Measurements from ENCODE around the gene TM4SF18. TPM values are rescaled to one million over a fixed set of nuclear protein-coding genes. Genes with fewer than 3 reads are reported as not detected.
"Not testable (repeated sequence)": the region's sequence is repeated elsewhere in the genome, so short reads cannot be mapped to it uniquely, and the experiment has no call there.

Gene TM4SF18, protein sequence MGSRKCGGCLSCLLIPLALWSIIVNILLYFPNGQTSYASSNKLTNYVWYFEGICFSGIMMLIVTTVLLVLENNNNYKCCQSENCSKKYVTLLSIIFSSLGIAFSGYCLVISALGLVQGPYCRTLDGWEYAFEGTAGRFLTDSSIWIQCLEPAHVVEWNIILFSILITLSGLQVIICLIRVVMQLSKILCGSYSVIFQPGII
- total RNA-seq = 11.6 TPM
- long read RNA-seq, transcript TM4SF18-201 (6 exons, 3,852 nt) = major isoform, 6 of 9 reads
- long read RNA-seq, partial matches to known transcripts = 0 of 9 reads
- long read RNA-seq, other reads (novel, unspliced or antisense) = 2 of 9 reads

DNA sequence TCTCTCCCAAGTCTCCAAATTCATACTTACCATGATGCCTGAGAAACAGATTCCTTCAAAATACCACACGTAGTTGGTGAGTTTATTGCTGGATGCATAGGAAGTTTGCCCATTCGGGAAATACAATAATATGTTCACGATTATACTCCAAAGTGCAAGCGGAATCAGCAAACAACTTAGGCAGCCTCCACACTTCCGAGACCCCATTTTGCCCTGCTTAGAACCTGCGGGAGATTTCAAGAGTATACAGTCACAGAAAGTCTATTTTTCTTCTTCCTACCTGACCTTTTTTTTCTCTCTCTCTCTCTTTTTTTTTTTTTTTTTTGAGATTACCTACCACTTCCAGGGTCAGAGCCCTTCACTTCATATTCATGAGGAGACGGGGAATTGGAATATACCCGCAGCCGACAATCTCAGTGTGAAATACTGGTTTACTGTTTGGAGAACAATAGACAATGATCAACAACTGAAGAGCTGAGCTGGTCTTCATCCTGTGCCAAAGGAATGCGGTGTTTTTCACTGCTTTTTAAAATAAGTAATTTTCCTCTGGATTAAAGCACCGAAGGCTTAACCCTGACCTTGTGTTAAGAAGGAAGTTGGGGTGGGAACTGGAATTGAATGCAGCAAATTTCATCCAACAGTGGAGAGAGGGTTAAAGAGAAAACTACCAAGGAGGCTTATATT lies at the start of gene TM4SF18:
Gene TM4SF18, minus strand, starts transcription at position 461 of the 684 bp plus-strand sequence. Its CDS starts 254 bp downstream, at position 207.
- DNase-seq (no peak), ATAC-seq (no peak)
- intact Hi-C loops (cut with micrococcal nuclease) = no loop called here

DNA sequence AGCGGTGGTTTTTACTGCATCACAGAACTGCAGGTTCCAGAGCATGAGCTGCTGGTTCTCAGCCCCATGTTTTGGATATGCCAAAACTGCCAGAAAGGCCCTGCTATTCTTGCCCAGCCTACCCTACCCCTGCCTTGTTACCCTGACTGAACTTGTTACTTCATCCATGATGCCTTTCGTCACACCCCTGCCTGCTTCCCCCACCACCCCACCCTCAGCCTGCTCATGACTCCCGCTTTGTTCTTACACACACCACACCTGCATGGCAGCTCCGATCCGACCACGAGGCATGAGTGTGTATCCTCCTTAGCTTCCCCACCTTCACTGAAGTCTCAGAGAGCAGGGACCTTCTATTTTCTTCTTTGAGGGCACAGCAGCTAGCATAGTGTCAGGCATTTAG lies 49.1 kb upstream of the TM4SF18 start:
- DNase-seq (no peak), ATAC-seq (no peak)
- intact Hi-C loops (cut with micrococcal nuclease) = no loop called here

- intact Hi-C loops (cut with micrococcal nuclease) = no loop called here
- ATAC-seq (no peak), DNase-seq (no peak)
Observed at GRCh38 chr3:149382101-149382467, 48.6 kb upstream of the TM4SF18 start.

DNA sequence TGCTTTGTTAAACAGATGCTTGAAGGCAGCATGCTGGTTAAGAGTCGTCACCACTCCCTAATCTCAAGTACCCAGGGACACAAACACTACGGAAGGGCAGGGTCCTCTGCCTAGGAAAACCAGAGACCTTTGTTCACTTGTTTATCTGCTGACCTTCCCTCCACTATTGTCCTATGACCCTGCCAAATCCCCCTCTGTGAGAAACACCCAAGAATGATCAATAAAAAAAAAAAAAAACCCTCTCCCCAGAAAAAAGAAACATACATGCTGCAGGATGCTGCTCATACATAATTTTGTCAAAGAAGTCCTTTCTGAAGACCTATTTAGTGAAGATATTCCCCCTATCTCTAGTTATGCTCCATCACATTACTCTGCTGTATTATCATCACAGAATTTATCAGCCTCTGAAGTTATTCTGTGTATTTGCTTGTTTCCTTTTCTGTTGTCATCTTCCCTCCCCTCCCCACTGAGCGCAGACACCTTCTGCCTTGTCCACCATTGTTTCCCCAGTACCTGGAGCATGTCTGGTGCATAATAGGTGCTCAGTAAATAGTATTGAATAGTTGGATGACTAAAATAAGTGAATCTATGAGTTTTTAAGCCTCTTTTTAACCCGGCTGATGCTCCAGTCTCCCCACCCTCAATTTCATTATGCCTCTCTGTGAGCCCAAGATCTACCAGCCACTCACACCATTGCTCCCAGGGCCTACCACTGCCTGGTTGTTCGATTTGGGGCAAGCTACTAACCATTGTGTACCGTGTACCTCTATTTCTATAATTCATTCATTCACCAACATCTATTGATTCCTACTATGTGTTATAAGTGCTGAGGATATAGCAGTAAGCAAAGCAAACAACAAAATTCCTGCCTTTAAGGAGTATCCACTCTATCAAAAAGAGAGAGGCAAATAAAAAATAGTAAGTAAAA lies 48.0 kb upstream of the TM4SF18 start:
- no peak for DNase-seq
- ATAC-seq = no peak
- intact Hi-C loops (cut with micrococcal nuclease) = no loop called here

DNA sequence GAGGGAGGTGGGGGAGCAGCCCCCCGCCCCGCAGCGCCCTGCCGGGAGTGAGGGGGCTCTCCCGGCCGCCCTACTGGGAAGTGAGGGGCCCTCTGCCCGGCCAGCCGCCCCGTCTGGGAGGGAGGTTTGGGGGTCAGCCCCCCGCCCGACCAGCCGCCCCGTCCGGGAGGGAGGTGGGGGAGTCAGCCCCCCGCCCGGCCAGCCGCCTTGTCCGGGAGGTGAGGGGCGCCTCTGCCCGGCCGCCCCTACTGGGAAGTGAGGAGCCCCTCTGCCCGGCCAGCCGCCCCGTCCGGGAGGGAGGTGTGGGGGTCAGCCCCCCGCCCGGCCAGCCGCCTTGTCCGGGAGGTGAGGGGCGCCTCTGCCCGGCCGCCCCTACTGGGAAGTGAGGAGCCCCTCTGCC lies 46.8 kb upstream of the TM4SF18 start:
- DNase-seq; ATAC-seq; intact Hi-C loops (cut with micrococcal nuclease): not testable (repeated sequence)

DNA sequence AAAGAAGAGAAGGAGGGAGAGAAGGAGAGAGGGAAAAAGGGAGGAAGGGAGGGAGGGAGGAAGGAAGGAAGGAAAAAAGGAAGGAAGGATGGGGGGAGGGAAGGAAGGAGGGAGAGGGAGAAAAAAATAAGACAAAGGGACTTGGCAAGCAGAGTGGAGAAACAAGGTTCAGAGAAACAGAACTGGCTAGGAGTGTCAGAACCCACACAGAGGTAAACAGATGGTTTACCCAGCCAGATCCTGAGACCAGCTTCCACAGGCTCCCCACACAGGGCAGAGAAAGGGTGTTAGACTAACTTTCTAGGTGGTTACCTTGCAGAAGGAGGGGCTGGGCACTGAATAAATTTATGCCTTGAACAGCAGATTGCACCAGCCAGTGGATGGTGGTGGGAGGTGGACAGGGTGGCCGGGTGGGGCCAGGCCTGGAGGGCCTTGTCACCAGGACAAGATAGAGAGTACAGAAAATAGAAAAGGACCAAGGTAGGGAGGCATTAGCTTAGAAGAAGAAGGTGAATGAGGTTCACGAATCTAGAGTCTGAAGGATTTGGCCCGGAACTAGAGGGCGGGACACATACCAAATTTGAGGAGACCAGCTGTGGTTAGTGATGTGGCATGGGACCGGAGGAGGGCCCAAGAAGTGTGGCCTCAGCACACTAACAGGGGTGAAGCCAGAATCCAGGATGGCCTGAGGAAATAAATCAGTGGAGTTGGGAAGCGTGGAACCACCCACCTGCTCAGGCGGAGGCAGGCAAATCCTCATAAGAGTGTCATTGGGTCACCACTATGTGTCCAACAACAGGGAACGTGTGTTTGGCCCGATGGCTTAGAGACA lies 45.3 kb upstream of the TM4SF18 start:
- intact Hi-C loops (cut with micrococcal nuclease) = no loop called here
- ATAC-seq (no peak), DNase-seq (no peak)

- intact Hi-C loops (cut with micrococcal nuclease) = no loop called here
- ATAC-seq (peak; percentile 93), DNase-seq (peak; percentile 58)
Observed at GRCh38 chr3:149377408-149378364, 44.2 kb upstream of the TM4SF18 start, which contains the start of gene TM4SF1. Gene TM4SF1, minus strand, starts transcription at chr3:149377649. Its CDS starts 102 bp downstream, at chr3:149377547.

GRCh38 chr3:149376718-149377407 lies 43.4 kb upstream of the TM4SF18 start:
- ATAC-seq (peak; percentile 64), DNase-seq (no peak)
- intact Hi-C loops (cut with micrococcal nuclease) = no loop called here

DNA sequence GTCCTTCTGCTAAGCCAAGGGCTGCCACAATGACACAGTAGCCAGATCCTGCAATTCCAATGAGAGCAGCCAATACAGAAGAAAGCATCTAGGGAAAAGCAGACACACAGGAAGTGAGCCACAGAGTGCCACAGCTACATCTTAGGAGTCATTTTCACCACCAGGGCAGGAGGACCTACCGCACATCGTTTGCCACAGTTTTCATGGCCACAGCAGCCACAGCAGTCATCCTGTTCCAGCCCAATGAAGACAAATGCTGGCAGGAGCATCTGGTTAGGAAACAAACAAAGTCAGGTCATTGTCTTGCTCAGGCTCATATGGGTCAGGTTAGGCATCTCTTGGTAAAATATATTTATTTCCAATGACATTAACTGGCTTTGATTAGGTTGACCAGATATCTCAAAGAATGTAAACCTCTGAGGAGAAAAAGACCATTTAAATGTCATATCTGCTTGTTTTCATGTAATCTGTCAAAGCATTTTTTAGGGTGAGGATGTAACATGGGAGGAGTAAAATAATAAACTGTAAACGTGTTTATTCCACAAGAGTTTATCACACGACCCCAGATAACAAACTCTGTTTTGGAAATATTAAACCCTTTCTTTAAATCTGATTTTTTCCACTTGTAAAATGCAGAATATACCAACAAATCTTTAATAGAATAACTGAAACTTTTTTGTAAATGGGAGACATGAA lies 42.2 kb upstream of the TM4SF18 start:
- ATAC-seq (no peak), DNase-seq (no peak)
- intact Hi-C loops (cut with micrococcal nuclease) = no loop called here

DNA sequence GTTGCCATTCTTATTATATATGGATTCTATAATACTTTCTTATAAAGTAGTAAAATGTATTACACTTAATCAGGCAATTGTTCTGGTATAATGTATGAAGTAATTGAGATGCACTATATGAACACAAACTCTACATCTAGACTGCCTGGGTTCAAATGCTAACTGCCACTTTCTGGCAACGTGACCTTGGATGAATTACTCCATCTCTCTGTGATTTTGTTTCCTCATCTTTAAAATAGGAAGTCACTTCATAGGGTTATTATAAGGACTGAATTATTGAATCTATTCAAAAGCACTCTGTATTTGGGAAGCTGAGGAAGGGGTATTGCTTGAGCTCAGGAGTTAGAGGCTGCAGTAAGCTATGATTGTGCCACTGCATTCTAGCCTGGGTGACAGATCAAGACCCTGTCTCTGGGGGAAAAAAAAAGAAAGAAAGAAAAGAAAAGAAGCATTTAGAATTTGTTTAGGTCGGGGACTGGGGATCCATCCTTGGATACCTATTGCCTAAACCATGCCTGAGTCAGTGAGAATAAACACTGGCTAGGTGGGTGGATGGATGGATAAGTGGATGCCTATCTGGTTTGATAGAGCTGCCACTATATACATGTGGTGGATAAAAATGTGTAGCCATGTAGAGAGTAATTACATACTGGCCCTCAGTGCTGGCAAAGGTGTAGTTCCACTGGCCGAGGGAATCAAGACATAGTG lies 41.5 kb upstream of the TM4SF18 start:
- intact Hi-C loops (cut with micrococcal nuclease) = no loop called here
- no peak for DNase-seq

DNA sequence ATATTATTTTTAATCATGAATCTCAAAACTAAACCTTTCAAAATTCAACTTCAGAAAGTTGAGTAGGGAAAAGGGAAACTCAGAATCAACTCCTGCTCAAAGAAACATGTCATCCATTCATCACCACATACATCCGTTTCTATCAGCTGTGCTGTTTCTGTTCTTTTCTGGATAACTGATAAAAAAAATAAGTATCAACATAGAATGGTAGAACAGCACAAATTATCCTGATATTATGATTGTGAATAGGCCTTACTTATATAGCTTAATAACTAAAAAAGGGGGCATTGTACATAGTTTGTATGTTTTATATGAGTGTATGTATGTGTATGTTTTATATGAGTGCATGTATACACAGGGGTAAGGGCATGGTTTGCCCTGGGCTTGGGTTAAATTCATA lies 41.0 kb upstream of the TM4SF18 start:
- intact Hi-C loops (cut with micrococcal nuclease) = no loop called here
- no peak for ATAC-seq

More for the DNA sequence above, 41.5 kb upstream of the TM4SF18 start:
- no peak for ATAC-seq

GRCh38 chr3:149373235-149374125 lies 40.0 kb upstream of the TM4SF18 start:
- DNase-seq (no peak), ATAC-seq (no peak)
- intact Hi-C loops (cut with micrococcal nuclease) = no loop called here

More for the DNA sequence above, 41.0 kb upstream of the TM4SF18 start:
- no peak for DNase-seq

DNA sequence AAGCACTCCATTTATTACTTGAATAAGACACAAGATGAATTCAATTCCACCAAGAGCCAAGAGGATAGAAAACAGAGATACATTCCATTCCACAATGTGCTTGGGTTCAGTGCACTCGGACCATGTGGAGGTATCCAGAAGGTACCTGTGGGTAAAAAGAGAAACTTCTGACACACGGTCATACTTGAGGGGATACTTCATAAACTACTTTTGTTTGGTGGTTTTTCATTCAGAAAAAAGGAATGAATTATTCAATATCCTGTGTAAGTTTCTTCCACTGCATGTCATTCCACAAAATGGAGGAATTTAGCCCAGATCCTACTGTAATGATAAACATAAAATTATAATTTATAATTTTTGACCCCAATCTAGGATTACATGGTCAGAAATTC lies 38.3 kb upstream of the TM4SF18 start:
- DNase-seq (no peak), ATAC-seq (no peak)
- intact Hi-C loops (cut with micrococcal nuclease) = no loop called here

DNA sequence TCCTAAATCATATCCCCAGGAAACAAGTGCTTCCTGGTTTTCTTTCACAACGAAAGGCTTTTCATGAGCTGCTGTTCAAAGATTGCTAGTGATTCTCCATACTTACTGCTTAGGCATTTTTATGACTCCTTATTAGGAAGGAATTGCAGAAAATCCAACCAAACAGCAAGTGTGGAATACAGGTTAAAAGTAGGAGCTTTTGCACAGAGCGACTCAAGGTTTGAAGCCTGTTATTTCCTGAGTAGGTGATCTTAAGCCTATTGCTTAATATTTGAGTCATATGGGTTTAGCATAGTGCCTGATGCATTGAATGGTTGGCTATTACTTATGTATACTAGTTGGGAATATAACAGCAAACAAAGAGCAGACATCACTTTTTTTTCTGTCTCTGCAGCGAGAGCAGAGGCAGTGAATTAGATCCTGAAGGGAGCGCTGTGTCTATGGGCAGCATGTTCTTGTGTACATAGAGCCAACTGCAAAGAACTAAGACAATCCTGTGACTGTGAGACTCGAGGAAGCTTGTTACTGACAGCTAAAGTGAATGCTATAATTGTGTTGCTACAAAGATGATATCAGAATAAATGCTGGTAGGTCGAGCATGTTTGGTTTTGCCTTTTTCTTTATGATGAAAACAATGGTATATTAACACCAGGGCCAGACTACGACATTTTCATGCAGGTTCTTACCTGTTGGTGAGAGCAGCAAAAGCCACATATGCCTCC lies 37.7 kb upstream of the TM4SF18 start:
- DNase-seq (no peak), ATAC-seq (no peak)
- intact Hi-C loops (cut with micrococcal nuclease) = no loop called here

Measured in left ventricle myocardium superior (tissue), 1 donor.